ENCODE results near the gene GREB1L. TPM values are rescaled to one million over a fixed set of nuclear protein-coding genes. Genes with fewer than 3 reads are reported as not detected.

GREB1L gene
- total RNA-seq, 2 donors from 2014 or later, result 0.52 to 3.0 TPM

DNA sequence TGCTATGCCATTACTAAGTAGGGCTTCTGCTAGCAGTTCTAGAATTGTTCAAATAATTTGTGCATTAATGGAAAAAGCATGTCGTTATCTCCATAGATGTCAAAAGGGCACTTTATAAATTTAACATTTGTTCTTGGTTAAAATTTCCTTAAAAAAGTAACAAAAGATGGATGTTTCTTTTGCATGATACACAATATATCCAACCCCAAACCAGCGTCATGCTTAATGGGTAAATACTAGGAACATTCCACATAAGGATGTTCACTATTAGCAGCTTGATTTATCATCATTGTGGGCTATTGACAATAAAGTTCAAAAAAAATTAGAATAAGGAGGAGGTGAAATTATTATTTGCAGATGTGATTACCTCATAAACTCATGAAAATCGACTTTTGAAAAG, 79.7 kb downstream of the GREB1L start:
- 69% methylated on average over 3 of the region's 3 CpGs for WGBS, 2 donors
- Histone ChIP-seq H3K36me3 (replicated peaks in 1 of 2; ENCODE audit: insufficient read depth in 1 of 2, low read depth in 2 of 2) (no peaks in the 10 kb centered on the region), H3K27ac (no peak overlapping the region), H3K4me1 (no peaks in the 10 kb centered on the region), H3K27me3 (no peaks in the 10 kb centered on the region), H3K4me3 (no peak overlapping the region), H3K9me3 (no peaks in the 10 kb centered on the region)
- DNase-seq, result no peak
- TF ChIP-seq POLR2A (IDR thresholded peaks at IDR 0.05), result no peak
- TF ChIP-seq, protein P1, sequence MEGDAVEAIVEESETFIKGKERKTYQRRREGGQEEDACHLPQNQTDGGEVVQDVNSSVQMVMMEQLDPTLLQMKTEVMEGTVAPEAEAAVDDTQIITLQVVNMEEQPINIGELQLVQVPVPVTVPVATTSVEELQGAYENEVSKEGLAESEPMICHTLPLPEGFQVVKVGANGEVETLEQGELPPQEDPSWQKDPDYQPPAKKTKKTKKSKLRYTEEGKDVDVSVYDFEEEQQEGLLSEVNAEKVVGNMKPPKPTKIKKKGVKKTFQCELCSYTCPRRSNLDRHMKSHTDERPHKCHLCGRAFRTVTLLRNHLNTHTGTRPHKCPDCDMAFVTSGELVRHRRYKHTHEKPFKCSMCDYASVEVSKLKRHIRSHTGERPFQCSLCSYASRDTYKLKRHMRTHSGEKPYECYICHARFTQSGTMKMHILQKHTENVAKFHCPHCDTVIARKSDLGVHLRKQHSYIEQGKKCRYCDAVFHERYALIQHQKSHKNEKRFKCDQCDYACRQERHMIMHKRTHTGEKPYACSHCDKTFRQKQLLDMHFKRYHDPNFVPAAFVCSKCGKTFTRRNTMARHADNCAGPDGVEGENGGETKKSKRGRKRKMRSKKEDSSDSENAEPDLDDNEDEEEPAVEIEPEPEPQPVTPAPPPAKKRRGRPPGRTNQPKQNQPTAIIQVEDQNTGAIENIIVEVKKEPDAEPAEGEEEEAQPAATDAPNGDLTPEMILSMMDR (IDR thresholded peaks at IDR 0.05), result no peak
- no peak for ATAC-seq
- intact Hi-C loops (cut with DNase I), result no loop called here

DNA sequence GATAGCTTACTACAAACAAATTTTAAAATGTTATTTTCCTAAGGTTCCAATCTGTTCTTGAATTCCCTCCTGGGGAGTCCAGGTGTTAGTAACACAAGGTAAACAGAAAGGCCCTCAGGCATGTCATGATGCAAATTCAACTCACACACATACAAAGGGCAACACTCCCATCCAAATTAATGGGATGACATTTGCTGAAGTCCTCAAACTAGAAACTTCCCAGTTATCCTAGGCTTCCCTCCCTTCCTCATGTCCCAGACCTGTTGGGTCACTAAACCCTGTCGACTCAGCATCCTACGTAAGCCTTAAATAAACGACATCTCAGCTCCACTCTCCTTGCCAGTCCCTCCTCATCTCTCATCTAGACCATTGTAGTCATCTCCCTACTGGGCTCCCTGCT, 85.1 kb downstream of the GREB1L start:
- intact Hi-C loops (cut with DNase I), result no loop called here
- no peaks in the 10 kb centered on the region for H3K4me1 ChIP-seq
- H3K27me3 ChIP-seq, result no peaks in the 10 kb centered on the region
- H3K9me3 ChIP-seq, result no peaks in the 10 kb centered on the region
- no peak overlapping the region for H3K4me3 ChIP-seq
- H3K36me3 ChIP-seq (replicated peaks in 1 of 2; ENCODE audit: insufficient read depth in 1 of 2, low read depth in 2 of 2), result no peaks in the 10 kb centered on the region
- DNase-seq (no peak), ATAC-seq (no peak)
- TF ChIP-seq, protein P1 (IDR thresholded peaks at IDR 0.05), result no peak
- 48 to 49% methylated on average over 3 of the region's 3 CpGs for WGBS, 2 donors
- no peak overlapping the region for H3K27ac ChIP-seq

DNA sequence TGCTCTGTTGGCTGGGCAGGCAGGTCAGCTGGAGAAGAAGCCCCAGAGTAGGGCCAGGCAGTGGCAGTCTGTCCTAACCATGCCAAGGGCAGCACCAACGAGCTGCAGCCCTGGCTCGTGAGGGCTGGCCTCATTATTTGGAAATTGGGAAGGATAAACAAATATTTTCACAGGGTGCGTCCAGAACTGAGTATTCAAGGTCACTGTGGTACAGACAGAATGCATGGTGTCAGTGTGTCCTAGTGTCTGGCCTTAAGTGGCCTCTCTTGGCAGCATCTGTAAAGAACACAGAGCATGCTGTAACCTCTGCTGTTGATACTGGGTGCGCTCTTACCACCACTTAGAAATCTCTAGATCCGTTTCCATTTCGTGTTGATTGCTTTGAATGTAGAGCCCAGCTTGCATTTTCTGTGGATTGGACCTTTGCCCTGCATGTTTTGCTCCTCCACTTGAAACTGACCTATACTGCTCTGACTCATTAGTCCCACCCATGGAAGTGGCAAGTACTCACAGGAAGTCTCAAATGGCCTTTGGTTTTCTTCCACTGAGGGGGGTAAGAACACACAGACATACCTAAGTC, 88.2 kb downstream of the GREB1L start:
- Histone ChIP-seq H3K27ac (no peak overlapping the region), H3K27me3 (no peaks in the 10 kb centered on the region), H3K36me3 (replicated peaks in 1 of 2; ENCODE audit: insufficient read depth in 1 of 2, low read depth in 2 of 2) (no peaks in the 10 kb centered on the region), H3K9me3 (no peaks in the 10 kb centered on the region), H3K4me1 (no peaks in the 10 kb centered on the region), H3K4me3 (no peak overlapping the region)
- no peak for DNase-seq
- no peak for ATAC-seq
- intact Hi-C loops (cut with DNase I), result no loop called here
- WGBS, 2 donors, result 43 to 58% methylated on average over 5 to 6 of the region's 6 CpGs
- TF ChIP-seq POLR2A (IDR thresholded peaks at IDR 0.05), result no peak
- TF ChIP-seq, protein P1 (IDR thresholded peaks at IDR 0.05), result no peak

DNA sequence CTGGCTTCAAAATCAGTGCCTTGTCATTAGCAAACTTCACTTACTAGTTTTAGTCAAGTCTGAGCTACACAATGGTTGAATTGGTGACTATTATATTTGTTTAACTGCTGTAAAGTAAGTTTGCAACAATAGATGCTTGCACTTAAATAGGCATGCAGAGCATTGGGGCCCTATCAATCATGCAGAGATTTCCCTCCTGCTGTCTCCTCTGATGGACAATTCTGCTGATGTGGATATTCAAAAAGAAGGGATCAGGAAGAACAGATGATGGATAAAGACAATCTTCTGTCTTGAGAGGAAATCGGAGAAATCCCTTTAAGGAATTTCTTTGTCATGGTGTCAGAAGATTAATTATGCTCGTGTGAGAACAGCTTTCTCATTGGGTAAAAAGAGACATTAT, 89.0 kb downstream of the GREB1L start:
- no peaks in the 10 kb centered on the region for H3K9me3 ChIP-seq
- H3K27ac ChIP-seq, result no peak overlapping the region
- 36 to 54% methylated on average over 2 of the region's 2 CpGs for WGBS, 2 donors
- no peaks in the 10 kb centered on the region for H3K36me3 ChIP-seq (replicated peaks in 1 of 2; ENCODE audit: insufficient read depth in 1 of 2, low read depth in 2 of 2)
- no peaks in the 10 kb centered on the region for H3K27me3 ChIP-seq
- DNase-seq (no peak), ATAC-seq (no peak)
- peaks cover 2% of the 10 kb centered on the region for H3K4me1 ChIP-seq
- H3K4me3 ChIP-seq, result no peak overlapping the region
- intact Hi-C loops (cut with DNase I), result no loop called here
- no peak for TF ChIP-seq POLR2A (IDR thresholded peaks at IDR 0.05)
- TF ChIP-seq, protein P1 (IDR thresholded peaks at IDR 0.05), result no peak

DNA sequence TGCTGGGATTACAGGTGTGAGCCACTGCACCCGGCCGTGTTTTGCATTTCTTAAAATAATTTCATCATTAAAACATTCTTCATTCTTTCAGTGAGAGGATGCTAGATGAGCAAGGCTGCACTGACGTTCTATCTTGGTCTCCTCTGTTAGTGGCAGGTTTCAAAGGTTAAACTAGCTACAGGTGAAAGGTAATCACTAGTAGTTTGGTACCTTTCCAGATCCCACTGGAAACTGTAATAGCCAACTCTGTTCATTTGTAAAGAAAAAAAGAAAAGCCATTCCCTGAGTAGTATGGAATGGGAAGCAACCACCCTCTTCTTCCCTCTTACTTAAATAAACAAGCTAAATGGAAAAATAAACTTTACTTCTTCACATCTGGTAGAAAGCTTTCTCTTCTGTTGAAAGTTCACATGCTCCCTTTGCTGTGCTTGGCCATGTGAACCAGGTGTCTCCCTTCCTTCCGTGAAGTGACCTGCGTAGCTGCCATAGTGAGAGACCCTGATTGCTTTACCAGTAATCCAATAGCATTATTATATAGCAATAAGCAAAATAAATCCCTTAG, 94.0 kb downstream of the GREB1L start:
- TF ChIP-seq POLR2A (IDR thresholded peaks at IDR 0.05), result no peak
- TF ChIP-seq, protein P1 (IDR thresholded peaks at IDR 0.05), result no peak
- no peak for ATAC-seq
- WGBS, 2 donors, result 43 to 52% methylated on average over 5 of the region's 5 CpGs
- intact Hi-C loops (cut with DNase I), result no loop called here
- H3K4me3 ChIP-seq, result no peak overlapping the region
- no peak for DNase-seq
- peaks cover 5% of the 10 kb centered on the region for H3K4me1 ChIP-seq
- H3K9me3 ChIP-seq, result no peaks in the 10 kb centered on the region
- H3K36me3 ChIP-seq (replicated peaks in 1 of 2; ENCODE audit: insufficient read depth in 1 of 2, low read depth in 2 of 2), result no peaks in the 10 kb centered on the region
- H3K27ac ChIP-seq, result no peak overlapping the region
- no peaks in the 10 kb centered on the region for H3K27me3 ChIP-seq
